GM21723 (cell line): ENCODE results near the gene SMCHD1.
"Not testable (repeated sequence)": the region's sequence is repeated elsewhere in the genome, so short reads cannot be mapped to it uniquely, and the experiment has no call there.

Experiments used
- ATAC-seq: cut with Tn5 transposase; IDR thresholded peaks from one replicate; pipeline ENCODE4 v1.9.1; 2021; ENCODE audit warnings: mild to moderate bottlenecking, moderate library complexity; ENCODE audit not compliant: unreplicated experiment

The SMCHD1 gene

GRCh38 chr18:2848247-2849246, 193.0 kb downstream of the SMCHD1 start:
- ATAC-seq: no peak

GRCh38 chr18:2850816-2851215, 195.3 kb downstream of the SMCHD1 start:
- ATAC-seq: no peak

GRCh38 chr18:2851771-2852170, 196.2 kb downstream of the SMCHD1 start:
- no peak for ATAC-seq

GRCh38 chr18:2852460-2852859, 196.9 kb downstream of the SMCHD1 start:
- ATAC-seq: not testable (repeated sequence)

GRCh38 chr18:2853173-2853925, 197.8 kb downstream of the SMCHD1 start:
- ATAC-seq: no peak

- ATAC-seq: no peak
Observed at GRCh38 chr18:2853926-2854664, 198.6 kb downstream of the SMCHD1 start.
